22Rv1 (cell line): Measurements from ENCODE around the gene BACH1.
"Not testable (repeated sequence)": the region's sequence is repeated elsewhere in the genome, so short reads cannot be mapped to it uniquely, and the experiment has no call there.

Experiments used
- H3K27ac ChIP-seq: fragments of 450-650 bp; 2 replicates; pipeline ENCODE4 v1.5.1; 2017
- CTCF ChIP-seq: fragments of 450-650 bp; IDR thresholded peaks from 2 replicates; pipeline ENCODE4 v1.5.1; 2017; ENCODE audit warnings: mild to moderate bottlenecking
- ZFX ChIP-seq: fragments of 450-650 bp; IDR thresholded peaks from 2 replicates; pipeline ENCODE4 v1.6.1; 2017; ENCODE audit warnings: antibody characterized with exemption, borderline replicate concordance

The BACH1 gene

GRCh38 chr21:29347274-29347681, 48.6 kb downstream of the BACH1 start:
- TF ChIP-seq ZFX (no peak), CTCF (no peak)
- H3K27ac ChIP-seq, result no peak overlapping the region

GRCh38 chr21:29349702-29350101, 51.0 kb downstream of the BACH1 start:
- TF ChIP-seq CTCF, result no peak
- TF ChIP-seq ZFX, result no peak
- no peak overlapping the region for H3K27ac ChIP-seq

- H3K27ac ChIP-seq, result no peak overlapping the region
- TF ChIP-seq ZFX (no peak), CTCF (no peak)
Observed at GRCh38 chr21:29350246-29350779, 51.6 kb downstream of the BACH1 start.

- no peak overlapping the region for H3K27ac ChIP-seq
- TF ChIP-seq CTCF, result no peak
- no peak for TF ChIP-seq ZFX
Observed at GRCh38 chr21:29351691-29352090, 53.0 kb downstream of the BACH1 start.

GRCh38 chr21:29355043-29355710, 56.5 kb downstream of the BACH1 start:
- not testable (repeated sequence) for H3K27ac ChIP-seq

GRCh38 chr21:29356291-29356690, 57.6 kb downstream of the BACH1 start:
- H3K27ac ChIP-seq, result not testable (repeated sequence)

GRCh38 chr21:29356810-29357209, 58.1 kb downstream of the BACH1 start:
- H3K27ac ChIP-seq, result not testable (repeated sequence)

- H3K27ac ChIP-seq, result no peak overlapping the region
- TF ChIP-seq ZFX (no peak), CTCF (no peak)
Observed at GRCh38 chr21:29359718-29360117, 61.0 kb downstream of the BACH1 start.
